SK-MEL-5 (cell line): ENCODE data around the gene GNLY. TPM values are rescaled to one million over a fixed set of nuclear protein-coding genes. Genes with fewer than 3 reads are reported as not detected.
A peak's percentile ranks its signal among the peaks of the same experiment; 100 is the strongest.
"Not testable (repeated sequence)": the region's sequence is repeated elsewhere in the genome, so short reads cannot be mapped to it uniquely, and the experiment has no call there.

Experiments
- DNase-seq: peaks from one replicate; pipeline ENCODE4 v3.0.0-alpha.2; 2016; ENCODE audit warnings: low read depth, low spot score
- in situ Hi-C: cut with HindIII; loops from 2 replicates; pipeline ENCODE4 v1.10.0; 2016; ENCODE audit warnings: low sequenced_read_pairs, high pct_unique_total_duplicates, low pct_unique_long_range_greater_than_20kb
- polyA plus RNA-seq, 2 experiments: library from polyadenylated mRNA; depleted of rRNA; stranded (reverse); fragments of >200 nt; gene quantifications; 2 replicates each; pipeline ENCODE4 v1.2.3, GENCODE V29; 2015
- total RNA-seq: library from RNA; depleted of rRNA; stranded (reverse); fragments of >200 nt; shearing (Covaris generic); gene quantifications from 2 replicates; pipeline ENCODE4 v1.2.3, GENCODE V29; 2014; rRNA removed

GNLY gene
- not detected in 2 replicates for total RNA-seq
- polyA plus RNA-seq (2015; cell fraction: cytosol; rRNA removed) = not detected in 2 replicates
- 0.53 TPM in 1 of 2 replicates, not detected in the other for polyA plus RNA-seq (2015; cell fraction: nucleus; rRNA removed)

DNA sequence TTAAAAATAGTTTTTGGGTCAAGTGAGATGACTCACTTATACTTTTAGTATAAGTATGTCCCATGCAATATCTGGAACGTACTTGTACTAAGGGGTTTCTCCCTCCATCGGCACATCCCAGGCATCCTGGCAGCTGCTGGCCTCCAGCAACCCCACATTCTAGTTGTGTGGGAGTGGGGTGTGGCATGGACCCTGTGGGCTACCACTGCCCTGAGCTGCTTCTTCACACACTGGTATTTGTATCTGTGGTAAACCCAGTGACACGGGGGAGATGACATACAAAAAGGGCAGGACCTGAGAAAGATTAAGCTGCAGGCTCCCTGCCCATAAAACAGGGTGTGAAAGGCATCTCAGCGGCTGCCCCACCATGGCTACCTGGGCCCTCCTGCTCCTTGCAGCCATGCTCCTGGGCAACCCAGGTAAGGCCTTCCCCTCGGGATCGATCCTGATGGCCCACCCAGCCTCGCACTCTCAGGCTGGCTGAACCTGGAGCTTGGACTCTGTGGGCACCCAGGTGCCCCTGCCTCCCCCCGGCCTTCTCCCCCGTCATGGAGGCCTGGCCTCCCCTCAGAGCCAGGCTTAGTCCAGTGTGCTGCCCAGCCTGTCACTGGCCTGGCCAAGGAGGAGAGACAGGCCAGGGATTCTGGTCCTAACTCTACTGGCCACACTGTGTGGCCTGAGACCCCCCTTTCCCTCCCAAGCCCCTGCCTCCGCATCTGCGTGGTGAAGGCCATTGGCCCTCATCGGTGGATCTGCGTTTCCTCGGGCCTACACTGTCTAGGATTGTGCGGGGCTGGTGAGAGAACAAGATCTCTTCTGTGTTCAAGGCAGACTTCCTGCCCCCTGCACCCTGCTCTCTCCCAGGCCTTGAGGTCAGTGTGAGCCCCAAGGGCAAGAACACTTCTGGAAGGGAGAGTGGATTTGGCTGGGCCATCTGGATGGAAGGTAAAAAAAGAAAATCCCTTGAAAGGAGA is at the start of gene GNLY:
GNLY (plus strand) TSS at position 307 of the 974 bp plus-strand sequence; CDS start at position 368, 61 bp downstream.
- in situ Hi-C loops = no loop called here
- no peak for DNase-seq

- DNase-seq = peak; percentile 67
- in situ Hi-C loops = no loop called here
Measured at GRCh38 chr2:85644909-85645308, 49.2 kb upstream of the GNLY start.

GRCh38 chr2:85646166-85646565 is 48.0 kb upstream of the GNLY start:
- in situ Hi-C loops = no loop called here
- DNase-seq = no peak

DNA sequence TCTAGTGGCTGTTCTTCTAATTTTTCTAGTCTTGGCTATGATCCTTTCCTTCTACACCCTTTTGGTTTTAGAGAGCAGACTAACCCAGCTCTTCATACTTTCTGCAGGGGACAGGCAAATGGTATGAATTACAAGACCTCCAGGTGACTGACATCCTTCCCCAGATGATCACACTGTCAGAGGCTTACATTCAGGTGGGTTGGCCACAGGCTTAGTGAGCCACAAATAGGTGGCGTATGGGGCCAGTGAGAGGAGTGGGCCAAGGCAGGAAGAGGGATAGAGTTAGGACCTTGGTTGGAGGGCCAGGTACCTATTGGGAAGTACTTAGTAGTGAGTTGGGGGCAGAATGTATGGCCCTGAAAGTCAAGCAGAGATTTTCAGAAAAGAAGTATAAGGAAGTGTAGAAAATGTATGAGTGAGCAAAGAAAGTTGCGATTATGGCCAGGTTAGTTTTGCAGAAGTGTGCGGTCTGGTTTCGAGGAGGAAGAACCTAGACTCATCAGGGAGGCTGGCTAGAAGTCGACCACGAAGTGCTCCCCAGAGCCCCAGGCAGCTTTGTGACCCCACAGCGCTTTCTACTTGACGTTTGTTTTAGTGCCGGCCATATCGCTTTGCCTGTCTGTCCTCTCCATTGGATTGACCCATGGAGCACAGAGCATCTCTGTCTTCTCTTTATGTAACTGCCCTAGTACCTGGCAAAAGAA is 46.2 kb upstream of the GNLY start:
- in situ Hi-C loops = no loop called here

GRCh38 chr2:85648619-85649018 is 45.5 kb upstream of the GNLY start:
- peak; percentile 74 for DNase-seq
- in situ Hi-C loops = no loop called here

More for the DNA sequence above, 46.2 kb upstream of the GNLY start:
- DNase-seq = no peak

GRCh38 chr2:85649201-85650190 is 44.7 kb upstream of the GNLY start:
- in situ Hi-C loops = no loop called here
- DNase-seq = no peak

- in situ Hi-C loops = no loop called here
Measured at GRCh38 chr2:85650456-85650855, 43.7 kb upstream of the GNLY start.

DNA sequence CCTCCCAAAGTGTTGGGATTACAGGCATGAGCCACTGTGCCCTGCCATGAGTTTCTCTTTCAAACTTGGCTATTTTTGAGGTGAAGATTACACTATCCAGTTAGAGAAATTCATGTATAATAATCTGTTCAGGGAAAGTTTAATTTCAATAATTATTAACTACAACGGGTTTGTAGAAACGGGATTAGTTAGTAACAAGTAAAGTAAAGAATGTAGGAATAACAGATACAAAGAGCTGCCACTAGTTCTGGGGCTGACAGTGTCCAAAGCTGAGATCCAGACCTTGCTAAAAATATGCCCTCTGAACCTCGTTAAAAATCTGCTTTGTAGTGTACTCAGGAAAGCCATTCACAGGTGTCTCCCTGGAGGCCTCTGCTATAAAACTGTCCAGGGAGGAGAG is 43.1 kb upstream of the GNLY start:
- no peak for DNase-seq
- in situ Hi-C loops = no loop called here

More at GRCh38 chr2:85650456-85650855, 43.7 kb upstream of the GNLY start:
- no peak for DNase-seq

- in situ Hi-C loops = no loop called here
- DNase-seq = no peak
Measured at GRCh38 chr2:85652056-85652455, 42.1 kb upstream of the GNLY start.

DNA sequence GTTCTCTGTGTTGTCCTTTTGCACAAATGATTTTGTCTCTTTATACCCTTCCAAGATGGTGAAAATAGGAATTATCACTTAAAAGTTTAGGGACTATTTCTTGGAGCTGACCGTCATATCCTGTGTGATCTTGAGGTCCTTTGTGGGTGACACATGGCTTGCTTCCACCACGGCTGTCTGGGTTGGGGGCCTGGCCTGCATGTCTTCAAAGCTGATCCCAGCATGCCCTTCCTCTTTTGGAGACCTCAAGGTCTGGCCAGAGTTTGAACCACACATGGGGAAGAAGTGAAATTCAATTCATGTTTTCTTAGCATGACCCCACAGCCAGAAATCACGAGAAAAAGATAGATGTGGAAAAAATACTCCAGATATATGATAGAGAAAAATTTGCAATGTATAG is 40.2 kb upstream of the GNLY start:
- in situ Hi-C loops = no loop called here

DNA sequence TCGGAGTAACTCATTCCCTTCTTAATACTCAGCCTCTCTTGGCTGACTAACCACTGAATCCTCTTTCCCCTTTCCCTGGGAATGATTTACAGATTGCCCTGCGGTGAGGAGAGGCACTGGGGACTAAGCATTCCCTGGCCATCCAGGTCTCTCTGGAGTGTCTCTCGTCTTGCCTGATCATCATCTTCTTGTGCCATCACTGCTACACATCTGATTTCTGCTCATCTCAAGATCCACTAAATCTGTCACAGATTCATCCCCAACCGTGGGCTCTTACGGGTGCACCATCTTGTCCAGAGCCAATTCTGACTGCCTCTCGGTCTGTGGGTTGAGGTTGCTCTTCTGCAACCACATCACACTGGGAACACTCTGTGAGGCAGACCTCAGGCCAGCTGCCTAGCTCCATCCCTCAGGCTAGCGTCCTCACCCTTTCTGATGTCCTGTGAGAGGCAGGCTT is 38.2 kb upstream of the GNLY start:
- no peak for DNase-seq
- in situ Hi-C loops = no loop called here

More for the DNA sequence above, 40.2 kb upstream of the GNLY start:
- no peak for DNase-seq

DNA sequence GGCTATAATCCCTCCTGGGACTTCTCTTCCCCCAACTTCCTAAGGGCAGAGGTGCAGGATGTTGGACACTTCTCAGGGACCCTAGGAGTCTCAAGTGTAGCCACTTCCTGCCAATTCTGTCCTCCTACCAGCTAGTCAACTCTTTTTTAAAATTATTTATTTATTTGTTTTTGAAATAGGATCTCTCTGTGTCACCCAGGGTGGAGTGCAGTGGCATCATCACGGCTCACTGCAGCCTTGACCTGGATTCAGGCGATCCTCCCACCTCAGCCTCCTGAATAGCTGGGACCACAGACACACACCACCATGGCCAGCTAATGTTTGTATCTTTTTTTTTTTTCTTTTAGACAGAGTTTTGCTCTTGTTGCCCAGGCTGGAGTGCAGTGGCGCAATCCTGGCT is 37.7 kb upstream of the GNLY start:
- in situ Hi-C loops = no loop called here
- no peak for DNase-seq

DNA sequence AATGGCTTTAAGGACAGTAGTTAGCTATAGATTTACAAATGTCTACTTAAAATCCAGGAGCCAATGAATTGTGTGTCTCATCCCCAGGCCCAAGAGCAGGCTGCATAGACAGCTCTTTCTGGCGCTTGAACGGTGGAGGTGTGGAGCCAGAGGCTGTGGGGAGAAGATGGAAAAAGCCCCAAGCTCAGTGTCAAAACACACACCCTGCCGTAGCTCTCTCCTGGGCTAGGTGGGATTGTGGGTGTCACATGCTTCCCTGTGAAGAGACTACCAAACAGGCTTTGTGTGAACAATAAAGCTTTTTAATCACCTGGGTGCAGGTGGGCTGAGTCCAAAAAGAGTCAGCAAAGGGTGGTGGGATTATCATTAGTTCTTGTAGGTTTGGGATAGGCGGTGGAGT is 36.8 kb upstream of the GNLY start:
- in situ Hi-C loops = not testable (repeated sequence)

DNA sequence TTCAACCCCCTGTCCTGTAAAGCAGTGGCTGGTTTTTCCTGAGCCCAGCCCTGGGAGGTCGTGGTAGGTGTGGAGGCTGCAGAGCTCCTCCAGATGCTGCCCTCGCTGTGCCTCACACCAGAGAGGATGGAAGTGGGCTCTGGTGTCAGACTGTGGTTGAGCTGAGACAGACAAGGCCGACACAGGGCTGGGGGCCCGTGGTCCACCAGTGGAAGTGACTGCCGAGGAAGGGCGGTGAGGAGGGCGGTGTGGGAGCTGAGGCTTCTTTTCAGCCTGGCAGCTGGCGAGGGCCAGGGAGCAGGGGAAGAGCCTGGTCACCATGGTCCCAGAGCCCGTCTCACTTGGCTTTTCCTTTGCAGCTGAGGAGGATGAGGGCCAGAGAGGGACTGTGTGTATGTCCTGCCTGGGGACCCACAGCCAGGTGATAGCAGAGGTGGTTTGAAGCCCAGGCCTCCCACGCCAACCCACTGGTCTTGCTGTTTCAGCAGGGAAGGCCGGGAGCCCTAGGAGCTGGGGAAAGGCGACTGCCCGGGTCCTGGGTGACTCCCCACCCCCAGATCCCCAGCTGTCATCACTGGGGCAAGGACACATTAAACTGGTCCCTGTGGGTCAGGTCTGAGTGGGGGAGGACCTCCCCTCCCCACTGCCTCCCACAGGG is 34.7 kb upstream of the GNLY start:
- DNase-seq = no peak
- in situ Hi-C loops = no loop called here

More for the DNA sequence above, 36.8 kb upstream of the GNLY start:
- not testable (repeated sequence) for DNase-seq

DNA sequence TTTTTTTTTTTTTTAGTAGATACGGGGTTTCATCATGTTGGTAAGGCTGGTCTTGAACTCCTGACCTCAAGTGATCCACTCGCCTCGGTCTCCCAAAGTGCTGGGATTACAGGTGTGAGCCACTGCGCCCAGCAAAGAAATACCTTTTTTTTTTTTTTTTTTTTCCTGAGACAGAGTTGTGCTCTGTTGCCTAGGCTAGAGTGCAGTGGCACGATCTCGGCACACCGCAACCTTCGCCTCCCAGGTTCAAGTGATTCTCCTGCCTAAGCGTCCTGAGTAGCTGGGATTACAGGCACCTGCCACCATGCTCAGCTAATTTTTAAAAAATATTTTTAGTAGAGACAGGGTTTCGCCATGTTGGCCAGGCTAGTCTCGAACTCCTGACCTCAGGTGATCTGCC is 33.9 kb upstream of the GNLY start:
- DNase-seq, in situ Hi-C loops: not testable (repeated sequence)

DNA sequence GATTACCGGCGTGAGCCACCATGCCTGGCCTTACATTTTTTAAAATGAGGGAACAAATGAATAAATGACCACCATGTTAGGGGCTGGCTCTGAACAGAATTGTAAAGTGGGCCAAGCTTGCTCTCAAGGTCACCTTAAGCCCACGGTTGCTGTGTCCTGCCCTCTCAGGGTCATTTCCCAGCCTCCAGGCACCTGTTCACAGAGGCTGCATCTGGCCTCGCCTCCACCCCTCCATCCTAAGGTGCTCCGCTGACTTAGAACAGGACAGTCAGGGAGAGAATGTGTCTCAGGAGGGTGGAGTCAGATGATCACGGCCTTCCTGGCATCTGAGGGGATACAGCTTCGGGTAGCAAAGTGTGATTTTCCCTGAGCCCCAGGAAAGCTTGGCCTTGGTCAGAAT is 33.4 kb upstream of the GNLY start:
- in situ Hi-C loops = no loop called here
- DNase-seq = no peak
